Fibroblast of peridontal ligament (primary cell): ENCODE results near the gene E2F2.
"Not testable (repeated sequence)": the region's sequence is repeated elsewhere in the genome, so short reads cannot be mapped to it uniquely, and the experiment has no call there.

ENCODE experiments used
- DNase-seq: peaks from one replicate; pipeline ENCODE4 v3.0.0-alpha.2; 2010; ENCODE audit errors: extremely low read depth

The E2F2 gene

DNA sequence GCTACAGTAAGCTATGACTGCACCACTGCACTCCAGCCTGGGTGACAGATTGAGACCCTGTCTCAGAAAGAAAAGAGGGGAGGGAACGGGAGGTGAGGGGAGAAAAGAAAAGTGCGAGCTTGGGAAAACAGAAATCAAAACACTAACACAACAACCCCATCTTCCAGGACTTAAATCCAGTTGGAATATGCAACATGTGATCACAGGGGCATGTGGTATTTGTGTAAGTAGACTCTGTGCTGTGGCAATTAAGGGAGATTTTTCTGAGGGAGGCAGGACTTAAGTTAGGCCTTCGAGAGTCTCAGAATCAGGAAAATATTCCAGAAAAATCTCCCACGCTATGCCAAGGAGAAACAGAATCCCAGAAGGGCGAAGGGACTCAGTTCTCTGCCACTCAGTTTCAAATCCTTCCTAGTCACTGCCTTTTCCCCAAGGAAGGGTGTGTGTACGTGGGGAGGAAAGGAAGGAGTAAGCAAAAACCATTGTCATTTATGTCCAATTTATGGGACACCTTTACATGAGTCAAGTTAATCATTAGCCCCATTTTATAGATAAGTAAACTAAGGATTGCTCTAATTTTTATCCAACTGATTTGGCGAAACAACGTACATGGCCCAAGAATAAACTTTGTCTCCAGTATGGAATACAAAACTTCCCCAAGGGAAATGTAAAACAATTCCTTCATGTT lies 16.0 kb upstream of the E2F2 start:
- peak; percentile 50 for DNase-seq

DNA sequence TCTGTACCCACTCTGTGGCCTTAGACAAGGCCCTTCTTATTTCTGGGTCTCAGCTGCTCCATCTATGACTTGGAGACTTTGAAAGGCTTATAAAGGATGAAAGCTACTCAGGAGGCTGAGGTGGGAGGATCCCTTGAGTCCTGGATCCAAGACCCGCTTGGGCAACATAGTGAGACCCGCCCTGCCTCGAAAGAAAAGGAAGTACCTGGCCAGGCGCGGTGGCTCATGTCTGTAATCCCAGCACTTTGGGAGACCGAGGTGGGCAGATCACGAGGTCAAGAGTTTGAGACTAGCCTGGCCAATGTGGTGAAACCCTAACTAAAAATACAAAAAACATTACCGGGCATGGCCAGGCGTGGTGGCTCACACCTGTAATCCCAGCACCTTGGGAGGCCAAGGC lies 14.8 kb upstream of the E2F2 start:
- DNase-seq: no peak

DNA sequence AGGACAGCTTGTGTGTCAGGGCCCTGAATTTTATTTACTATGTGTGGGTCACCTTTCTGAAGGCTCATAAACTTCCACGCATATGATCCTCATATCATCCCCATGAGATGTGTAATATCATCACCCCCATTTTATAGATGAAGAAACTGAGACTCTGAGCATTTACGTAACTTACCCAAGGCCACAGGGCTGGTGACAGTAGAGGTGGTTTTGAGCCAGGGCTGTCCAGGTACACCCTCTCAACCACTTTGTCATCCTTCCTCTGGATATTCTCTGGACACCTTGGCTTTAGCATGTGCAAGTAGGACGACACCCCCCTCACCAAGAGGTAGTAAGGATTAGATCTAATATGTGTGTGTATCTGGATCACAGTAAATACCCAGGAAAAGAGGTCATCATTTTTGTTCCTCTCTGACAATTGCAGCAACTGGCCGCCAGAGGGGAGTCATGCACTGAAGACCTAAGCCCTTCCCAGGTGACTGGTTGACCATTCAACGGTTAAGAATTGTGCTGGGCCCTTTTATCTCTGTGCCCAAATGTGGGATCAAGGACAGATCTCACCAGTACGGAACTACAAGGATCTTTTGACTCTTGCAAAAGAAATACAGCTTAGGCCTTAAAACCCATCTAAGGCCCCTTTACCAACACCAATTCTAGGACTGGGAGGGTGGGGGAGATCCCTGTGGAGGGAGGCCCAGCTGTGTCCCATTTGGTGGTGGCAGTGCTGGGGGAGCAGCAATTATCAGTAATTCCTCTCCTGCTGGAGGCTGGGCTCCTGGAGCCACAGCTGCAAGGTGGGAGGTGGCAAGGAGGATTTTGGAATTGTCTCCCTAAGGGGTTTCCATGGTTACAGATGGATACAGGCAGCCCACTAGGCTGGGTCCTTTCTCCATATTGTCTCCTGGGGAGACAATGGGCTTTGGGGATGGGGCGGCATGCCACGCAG lies 13.7 kb upstream of the E2F2 start:
- DNase-seq: peak; percentile 88

DNA sequence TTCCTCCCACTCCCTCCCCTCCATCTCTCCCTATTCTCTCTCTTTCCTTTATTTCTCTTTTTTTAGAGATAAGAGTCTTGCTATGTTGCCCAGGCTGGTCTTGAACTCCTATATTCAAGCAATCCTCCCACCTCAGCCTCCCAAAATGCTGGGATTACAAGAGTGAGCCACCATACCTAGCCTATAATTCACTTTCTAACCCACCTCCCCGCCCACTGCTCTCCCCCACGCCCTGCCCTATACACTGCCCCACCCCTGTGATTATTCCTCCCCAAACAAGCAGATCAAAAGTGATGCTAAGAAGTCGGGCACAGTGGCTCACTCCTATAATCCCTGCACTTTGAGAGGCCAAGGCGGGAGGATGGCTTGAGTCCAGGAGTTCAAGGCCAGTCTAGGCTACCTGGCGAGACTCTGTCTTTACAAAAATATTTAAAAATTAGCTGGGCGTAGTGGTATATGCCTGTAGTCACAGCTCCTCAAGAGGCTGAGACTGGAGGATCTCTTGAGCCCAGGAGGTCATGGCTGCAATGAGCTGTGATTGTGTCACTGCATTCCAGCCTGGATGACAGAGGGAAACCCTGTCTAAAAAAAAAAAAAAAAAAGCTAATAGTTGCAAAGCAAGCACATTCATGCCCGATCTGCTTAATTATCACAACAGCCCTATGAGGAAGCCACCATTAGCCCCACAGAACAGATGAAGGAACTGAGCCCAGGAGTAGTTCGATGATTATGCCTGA lies 12.8 kb upstream of the E2F2 start:
- no peak for DNase-seq

DNA sequence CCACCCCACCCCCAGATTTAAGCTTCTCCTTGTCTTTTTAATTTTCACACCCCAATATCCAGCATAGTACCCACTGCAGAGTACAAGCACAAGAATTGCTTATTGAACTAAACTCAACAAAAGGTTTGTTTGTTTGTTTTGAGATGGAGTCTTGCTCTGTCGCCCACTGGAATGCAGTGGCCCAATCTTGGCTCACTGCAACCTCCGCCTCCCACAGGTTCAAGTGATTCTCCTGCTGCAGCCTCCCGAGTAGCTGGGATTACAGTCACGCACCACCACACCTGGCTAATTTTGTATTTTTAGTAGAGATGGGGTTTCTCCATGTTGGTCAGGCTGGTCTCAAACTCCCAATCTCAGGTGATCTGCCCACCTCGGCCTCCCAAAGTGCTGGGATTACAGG lies 11.9 kb upstream of the E2F2 start:
- not testable (repeated sequence) for DNase-seq

DNA sequence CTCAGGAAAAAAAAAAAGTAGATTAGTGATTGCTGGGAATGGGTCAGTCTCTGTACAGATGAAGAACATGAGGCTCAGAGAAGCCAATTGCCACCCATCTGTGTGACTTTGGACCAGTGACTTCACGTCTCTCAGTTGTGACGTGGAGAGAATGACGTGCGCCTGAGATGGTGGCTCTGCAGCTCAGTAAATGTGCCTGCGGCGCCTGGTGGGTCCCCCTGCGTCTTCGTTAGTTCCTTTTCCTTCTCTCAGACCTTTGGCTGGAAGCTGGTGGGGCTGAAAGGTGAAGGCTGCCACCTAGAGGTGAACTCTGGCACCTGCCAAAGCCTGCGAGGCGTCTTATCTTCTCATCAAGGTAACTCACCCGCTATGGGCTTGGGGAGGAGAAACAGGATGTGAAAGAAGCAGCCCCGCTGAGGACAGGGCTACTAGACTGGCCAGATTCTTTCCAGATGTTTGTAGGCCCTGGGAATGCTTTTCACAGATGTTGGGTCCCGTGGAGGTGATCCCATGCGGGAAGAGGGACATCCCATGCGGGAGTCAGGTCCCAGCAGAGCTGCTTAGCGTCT lies 8.7 kb upstream of the E2F2 start:
- DNase-seq: peak; percentile 89

DNA sequence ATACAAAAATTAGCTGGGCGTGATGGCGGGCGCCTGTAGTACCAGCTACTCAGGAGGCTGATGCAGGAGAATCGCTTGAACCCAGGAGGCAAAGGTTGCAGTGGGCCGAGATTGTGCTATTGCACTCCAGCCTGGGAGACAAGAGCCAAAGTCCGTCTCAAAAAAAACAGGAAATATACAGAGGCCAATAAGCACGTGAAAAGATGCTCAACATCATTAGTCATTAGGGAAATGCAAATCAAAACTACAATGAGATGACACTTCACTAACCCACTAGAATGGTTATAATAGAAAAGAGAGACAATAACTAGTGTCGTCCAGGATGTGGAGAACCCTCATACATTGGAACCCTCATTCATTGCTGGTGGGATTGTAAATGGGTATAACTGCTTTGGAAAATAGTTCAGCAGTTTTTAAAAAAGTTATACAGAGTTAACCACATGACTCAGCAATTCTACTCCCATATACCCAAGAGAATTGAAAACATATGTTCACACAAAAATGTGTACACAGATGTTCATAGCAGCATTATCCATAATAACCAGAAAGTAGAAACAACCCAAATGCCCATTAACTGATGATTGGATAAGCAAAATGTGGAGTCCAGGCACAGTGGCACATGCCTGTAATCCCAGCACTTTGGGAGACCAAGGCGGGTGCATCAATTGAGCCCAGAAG lies 6.4 kb upstream of the E2F2 start:
- peak; percentile 82 for DNase-seq

DNA sequence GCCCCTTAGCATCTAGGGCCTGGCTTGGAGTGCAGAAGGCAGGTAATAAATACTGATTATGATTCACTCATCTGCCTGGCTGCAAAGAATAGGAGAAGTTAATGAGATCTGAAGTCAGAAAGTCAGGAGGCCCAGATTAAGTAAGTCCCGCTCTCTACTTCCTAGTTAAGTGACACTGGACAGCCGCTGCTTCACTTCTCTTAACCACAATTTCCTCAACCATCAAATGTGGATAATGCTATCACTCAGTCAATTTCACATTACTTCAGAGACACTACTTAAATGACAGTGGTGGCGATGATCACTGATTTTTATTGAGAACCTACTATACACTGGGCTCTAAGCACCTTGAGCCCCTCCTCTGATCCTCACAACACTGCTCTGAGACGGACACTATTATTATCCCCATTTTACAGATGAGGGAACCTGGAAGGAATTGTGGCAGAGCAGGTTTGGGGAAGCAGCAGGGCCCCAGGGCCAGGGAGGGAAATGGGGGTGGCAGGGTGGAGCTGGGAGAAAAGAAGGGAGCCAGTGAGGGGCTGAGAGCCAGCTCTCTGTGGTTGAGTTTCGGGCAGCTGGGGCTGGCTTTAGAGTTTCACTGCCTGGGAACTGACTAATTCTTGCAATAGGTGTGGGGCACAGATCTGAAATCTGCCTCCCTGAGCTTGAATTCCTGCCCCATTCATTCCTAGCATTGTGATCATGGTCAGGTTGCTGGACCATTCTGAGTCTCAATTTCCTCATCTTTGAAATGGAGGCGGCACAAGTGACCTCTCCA lies 2.4 kb upstream of the E2F2 start:
- no peak for DNase-seq

DNA sequence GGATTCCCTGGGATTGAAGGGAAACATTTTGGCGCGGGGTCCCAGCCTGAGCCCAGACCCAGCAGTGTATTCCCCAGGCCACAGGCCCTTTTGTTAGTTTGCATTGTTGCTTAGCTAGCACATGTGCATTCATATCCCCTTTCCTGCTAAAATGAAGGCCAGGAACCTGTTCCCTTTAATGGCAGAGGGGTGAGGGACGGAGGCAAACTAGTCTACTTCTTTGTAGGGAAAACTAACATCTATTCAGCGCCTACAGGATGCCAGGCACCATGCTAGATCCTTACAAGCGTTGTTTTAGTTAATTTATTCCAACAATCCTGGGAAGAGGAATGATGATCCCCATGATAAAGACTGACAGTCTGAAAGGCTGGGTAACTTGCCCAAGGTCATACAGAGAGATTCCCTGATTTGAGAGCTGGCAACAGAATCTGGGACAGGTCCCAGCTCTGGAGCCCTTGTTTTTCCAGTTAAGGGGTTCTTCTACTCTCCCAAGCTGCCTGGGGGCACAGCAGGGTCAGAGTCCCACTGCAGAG lies 595 bp upstream of the E2F2 start:
- DNase-seq: no peak

DNA sequence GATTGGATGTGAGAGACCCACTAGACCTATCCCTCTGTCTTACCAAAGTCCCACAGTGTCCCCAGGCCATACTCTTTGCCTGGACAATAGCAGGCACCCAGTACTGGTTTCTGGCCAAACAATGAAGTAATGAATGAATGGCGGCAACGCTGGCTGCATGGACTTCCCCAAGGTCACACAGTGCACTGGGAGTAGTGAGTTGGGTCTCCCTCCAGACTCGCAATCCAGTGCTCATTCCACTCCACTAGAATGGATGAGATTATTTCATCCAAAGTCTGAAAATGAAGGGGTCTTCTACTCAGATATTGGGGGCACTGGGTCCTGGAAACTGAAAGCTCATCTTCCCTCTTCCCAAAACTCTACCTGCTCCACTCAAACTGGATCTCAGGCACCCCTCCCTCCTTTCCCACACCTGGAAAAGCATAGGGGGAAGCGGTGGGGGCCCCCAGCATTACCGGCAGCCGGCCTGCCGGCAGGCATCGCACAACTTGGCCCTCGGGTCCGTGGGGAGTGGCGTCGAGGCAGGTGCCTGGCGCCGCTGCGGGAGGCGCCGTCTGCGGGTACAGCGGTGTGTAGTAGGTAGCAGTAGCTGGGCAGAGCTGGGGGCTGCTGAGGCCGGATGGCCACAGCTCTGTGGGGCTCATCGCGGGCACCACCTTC lies 816 bp downstream of the E2F2 start:
- DNase-seq: no peak

DNA sequence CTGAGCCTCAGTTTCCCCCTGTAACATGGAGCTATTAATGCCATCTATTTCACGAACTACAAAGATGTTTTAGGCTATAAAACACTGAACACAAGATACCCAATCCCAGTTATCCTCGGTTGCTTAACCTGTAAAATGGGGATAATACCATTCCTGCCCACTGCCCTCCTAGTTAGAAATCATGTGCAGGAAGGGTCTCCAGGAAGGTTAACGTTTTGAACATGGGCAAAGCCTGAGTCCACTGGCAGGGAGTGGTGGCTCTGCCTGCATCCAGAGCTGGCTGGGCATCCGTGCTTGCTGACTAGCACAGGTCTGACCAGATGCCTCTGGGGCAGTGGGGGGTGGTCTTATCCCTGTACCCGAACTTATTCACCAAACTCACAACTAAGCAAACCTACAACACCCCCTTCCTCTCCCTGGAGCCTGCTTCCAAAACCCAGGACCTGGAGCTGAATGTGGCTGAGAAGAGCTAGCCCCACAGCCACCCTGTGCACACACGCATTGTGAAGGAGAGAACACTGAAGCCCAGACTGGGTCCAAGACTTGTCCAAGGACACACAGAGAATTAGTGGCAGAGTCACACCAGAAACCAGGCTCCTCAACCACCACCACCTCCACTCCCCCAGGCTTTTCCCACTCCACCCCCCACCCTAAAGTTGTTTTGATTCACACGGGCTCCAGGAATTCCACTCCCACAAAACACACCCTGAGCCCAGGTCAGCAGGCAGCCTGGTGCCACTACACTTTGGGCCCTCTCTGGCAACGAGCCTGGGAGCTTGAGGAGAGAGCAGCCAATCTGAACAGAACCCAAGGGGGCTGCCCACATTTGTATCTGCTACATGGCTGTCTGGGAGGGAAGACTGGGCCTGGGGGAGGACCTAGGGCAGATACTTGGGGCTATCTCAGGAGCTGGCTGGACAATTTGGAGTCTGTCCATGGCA lies 1.6 kb downstream of the E2F2 start:
- DNase-seq: no peak

DNA sequence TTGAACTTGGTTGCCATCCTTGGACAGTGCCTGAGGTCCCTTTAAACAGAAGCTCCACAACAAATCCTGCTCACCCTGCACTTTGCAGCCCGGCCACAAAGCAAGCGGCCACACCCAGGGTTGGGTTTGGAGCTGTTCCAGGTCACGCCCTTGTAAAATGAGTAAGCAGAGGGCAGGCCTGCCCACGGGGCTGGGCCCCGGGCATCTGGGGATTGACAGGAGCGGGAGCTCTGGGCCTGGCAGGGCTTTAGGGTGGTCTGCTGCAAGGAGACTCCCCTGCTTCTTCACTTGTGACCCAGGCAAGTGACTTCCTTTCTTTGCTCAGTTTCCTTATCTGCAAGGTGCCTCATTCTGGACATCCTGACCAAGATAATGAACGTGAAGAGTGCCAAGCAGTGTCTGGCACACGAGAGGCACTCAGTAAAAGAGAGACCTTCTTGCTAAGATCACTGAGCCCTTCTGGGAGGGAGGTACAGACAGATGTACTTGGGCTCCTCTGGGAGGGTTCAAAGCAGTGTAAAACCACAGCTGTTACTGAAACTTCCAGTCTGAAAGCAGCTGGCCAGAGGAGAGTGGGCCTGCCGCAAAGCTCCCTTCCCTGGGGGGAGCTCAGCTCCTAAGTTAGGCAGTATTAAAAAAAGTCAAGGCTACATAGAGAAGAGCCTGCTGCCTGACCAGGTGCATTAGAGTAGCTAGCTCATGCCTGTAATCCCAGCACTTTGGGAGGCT lies 2.6 kb downstream of the E2F2 start:
- peak; percentile 80 for DNase-seq

DNA sequence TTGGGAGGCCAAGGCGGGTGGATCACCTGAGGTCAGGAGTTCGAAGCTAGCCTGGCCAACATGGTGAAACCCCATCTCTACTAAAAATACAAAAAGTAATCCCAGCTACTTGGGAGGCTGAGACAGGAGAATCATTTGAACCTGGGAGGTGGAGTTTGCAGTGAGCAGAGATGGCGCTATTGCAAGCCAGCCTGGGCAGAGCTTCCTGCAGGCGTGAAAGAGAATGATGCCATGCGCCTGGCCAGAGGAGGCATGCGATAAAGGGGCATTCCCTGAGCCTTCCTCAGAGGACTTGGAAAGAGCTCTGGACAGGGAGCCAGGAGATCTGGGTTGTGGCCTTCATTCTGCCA lies 3.2 kb downstream of the E2F2 start:
- no peak for DNase-seq

DNA sequence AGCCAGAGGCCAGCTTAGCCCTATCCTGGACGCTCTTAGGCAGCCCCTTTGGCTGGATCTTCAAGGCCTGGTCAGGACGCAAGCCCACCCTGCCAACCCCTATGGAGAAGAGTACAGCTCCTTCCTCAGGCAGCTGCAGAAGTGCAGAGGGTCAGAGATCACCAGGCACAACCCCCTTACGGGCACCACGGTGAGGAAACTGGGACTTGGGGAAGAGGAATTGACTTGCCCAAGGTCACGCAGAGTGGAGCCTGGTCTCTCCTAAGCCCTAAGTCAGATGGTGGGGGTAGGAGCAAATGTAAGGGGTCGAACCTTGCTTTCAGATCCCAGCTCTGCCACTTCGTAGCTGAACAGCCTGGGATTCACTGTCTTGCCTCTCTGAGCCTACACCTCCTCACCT lies 3.7 kb downstream of the E2F2 start:
- no peak for DNase-seq

DNA sequence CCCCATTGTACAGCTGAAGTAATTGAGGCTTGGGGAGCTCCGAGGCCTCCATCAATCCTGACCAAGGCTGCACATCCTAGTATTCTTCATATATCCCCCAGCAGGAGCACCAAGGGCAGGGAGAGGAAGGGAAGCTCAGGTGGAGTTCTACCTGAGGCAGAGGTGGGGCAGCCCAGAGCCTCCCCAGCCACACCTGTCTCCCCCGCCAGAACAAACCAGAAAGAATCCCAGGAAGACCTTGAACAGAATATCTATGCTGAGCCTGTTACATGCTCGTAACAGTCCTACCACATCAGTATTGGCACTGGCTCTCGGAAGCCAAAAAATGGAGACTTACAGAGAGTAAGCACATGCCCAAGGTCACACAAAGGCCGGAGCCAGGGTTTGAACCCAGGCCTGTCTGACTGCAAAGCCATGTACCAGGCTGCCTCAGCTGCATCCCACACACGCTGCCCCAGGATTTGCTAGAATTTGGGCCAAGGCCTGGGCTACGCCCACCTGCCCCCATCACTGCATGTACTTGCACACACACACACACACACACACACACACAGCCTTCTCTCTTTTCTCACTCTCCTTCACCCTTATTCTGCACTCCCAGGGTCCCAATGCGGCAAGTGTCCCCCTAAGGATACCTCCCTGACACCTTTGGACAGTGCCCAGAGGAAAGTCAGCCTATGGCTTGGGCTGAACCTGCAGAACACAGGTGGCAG lies 4.5 kb downstream of the E2F2 start:
- DNase-seq: no peak

DNA sequence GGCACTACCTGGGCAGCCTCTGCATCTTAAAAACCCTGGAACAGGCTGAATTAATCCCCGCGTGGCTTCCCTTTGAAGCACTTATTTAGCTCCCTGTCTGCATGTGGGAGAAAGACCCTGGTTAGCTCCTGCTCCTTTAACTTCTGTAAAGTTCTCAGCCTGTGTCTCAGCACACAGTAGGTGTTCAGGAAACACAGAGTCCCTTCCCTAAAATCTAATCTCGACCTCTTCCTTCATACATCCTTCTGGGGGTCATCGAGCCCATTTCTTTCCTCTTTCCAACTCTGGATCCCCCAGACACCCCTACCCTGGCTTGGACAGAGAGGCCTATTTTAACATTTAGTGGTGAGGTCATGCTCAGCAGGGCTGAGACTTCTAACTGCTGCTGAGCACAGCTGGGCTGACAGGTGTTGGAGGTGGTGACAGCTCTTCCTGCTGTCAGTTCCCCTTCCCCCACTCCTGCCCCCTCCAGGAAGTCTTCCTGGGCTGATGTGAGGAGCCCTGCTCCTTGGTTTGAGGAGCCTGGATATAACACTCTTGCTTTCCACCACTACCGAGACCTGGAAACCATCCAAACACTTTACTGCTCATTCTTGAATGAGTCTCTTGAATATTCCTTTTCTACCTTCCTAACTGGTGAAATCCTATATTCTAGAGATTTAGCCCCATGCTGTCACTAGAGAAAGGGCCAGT lies 5.3 kb downstream of the E2F2 start:
- DNase-seq: no peak
